GM12873 (cell line): ENCODE results near the gene SPECC1.

Experiments
- TF ChIP-seq, protein P1 (sequence below): IDR thresholded peaks from 2 replicates; pipeline ENCODE4 v1.5.1; 2012; ENCODE audit warnings: low read depth, mild to moderate bottlenecking, moderate library complexity, low read length, control low read depth; ENCODE audit not compliant: insufficient read depth; ENCODE audit errors: missing control alignments

Gene SPECC1

DNA sequence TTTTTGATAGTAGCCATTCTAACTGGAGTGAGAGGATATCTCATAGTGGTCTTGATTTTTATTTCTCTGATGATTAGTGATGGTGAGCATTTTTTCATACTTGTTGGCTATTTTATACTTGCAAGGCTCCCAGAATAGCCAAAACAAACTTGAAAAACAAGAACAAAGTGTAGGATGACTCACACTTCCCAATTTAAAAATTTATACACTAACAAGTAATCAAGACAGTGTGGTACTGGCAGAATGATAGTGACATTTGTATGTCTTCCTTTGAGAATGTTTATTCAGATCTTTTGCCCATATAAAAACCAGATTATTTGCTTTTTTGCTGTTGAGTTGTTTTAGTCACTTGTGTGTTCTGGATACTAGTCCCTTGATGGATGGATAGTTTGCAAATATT lies 17.8 kb downstream of the SPECC1 start:
- TF ChIP-seq, protein P1, sequence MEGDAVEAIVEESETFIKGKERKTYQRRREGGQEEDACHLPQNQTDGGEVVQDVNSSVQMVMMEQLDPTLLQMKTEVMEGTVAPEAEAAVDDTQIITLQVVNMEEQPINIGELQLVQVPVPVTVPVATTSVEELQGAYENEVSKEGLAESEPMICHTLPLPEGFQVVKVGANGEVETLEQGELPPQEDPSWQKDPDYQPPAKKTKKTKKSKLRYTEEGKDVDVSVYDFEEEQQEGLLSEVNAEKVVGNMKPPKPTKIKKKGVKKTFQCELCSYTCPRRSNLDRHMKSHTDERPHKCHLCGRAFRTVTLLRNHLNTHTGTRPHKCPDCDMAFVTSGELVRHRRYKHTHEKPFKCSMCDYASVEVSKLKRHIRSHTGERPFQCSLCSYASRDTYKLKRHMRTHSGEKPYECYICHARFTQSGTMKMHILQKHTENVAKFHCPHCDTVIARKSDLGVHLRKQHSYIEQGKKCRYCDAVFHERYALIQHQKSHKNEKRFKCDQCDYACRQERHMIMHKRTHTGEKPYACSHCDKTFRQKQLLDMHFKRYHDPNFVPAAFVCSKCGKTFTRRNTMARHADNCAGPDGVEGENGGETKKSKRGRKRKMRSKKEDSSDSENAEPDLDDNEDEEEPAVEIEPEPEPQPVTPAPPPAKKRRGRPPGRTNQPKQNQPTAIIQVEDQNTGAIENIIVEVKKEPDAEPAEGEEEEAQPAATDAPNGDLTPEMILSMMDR, result no peak

DNA sequence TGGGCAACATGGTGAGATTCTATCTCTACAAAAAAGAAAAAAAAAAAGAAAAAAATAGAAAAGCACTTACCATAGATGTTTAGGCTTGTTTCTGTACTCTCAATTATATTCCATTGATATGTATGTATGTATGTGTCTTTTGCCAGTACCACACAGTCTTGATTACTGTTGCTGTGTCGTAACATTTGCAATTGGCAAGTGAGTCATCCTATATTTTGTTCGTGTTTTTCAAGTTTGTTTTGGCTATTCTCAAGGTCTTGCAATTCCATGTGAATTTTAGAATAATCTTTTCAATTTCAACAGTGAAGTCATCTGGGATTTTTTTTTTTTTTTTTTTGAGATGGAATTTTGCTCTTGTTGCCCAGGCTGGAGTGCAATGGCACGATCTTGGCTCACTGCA lies 19.3 kb downstream of the SPECC1 start:
- TF ChIP-seq, protein P1, result no peak

DNA sequence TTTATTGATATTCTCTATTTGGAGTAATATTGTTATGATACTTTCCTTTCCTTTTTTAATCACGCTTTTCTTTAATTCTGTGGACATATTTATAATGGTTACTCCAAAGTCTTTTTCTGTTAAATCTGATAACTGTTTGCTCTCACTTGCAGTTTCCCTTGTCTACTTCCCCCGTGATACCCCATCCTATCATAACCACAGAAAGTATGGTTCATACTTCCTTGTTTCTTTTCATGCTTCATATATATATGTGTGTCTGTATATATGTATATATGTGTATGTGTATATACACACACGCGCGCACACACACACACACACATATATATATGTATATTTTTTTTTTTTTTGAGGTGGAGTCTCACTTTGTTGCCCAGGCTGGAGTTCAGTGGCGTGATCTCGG lies 23.5 kb downstream of the SPECC1 start:
- TF ChIP-seq, protein P1, result no peak

DNA sequence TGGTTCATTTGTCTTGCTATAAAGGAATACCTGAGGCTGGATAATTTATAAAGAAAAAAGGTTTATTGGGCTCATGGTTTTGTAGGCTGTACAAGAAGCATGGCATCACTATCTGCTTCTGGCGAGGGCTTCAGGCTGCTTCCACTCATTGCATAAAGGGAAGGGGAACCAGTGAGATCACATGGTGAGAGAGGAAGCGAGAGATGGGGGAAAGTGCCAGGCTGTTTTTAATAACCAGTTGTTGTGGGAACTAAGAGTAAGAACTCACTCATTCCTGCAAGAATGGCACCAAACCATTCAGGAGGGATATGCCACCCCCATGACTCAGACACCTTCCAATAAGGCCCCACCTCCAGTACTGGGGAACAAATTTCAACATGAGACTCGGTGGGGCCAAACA lies 24.3 kb downstream of the SPECC1 start:
- TF ChIP-seq, protein P1, result no peak

DNA sequence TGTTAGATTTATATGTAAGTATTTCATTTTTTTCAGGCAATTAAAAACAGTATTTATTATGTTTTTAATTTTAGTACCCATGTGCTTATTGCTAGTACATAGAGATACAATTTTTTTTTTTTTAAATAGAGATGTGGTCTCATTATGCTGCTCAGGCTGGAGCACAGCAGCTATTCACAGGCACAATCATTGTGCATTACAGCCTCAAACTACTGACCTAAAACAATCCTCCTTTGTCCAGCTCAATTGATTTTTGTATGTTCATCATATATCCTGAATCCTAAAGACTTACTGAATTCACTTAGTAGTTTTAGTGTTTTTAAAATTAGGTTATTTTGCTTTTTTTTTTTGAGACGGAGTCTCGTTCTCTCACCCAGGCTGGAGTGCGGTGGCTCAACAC lies 26.3 kb downstream of the SPECC1 start:
- TF ChIP-seq, protein P1, result no peak

DNA sequence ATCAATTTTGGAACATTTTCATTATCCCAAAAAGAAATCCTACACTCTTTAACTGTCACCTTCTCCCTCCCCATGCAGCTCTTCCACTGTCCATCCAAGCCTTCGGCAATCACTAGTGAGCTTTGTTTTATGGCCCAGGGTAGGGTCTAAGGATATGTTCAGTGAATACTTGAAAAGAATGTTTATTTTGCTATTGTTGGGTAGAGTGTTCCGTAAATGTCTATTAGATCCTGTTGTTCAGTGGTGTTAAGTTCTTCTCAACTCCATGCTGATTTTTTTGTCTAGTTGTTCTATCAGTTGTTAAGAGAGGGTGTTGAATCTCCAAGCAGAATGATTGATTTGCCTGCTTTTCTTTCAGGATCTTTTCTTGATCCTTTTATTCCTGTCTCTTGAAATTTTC lies 29.9 kb downstream of the SPECC1 start:
- TF ChIP-seq, protein P1, result no peak

DNA sequence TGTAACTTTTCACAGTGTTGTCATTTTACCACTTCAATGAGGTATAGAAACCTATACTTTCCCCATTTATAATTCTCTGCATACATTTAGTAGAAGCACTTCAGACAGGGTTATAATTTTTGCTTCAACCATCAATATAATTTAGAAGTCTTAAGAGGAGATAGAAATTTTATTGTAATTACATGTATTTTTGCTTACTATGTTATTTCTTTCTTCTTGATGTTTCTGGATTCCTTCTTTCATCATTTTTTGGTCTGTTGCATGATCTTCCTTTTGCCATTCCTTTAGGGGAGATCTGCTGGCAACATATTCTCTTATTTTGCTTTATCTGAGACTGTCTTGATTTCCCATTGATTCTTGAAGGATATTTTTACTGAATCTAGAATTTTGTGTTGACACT lies 31.1 kb downstream of the SPECC1 start:
- TF ChIP-seq, protein P1, result no peak
